IPS-NIHi11 (cell line): Measurements from ENCODE around the gene RTL10.
A peak's percentile ranks its signal among the peaks of the same experiment; 100 is the strongest.

Experiments used
- DNase-seq: peaks from one replicate; pipeline ENCODE4 v3.0.0; 2012; ENCODE audit warnings: mixed read lengths, low spot score

The RTL10 gene

DNA sequence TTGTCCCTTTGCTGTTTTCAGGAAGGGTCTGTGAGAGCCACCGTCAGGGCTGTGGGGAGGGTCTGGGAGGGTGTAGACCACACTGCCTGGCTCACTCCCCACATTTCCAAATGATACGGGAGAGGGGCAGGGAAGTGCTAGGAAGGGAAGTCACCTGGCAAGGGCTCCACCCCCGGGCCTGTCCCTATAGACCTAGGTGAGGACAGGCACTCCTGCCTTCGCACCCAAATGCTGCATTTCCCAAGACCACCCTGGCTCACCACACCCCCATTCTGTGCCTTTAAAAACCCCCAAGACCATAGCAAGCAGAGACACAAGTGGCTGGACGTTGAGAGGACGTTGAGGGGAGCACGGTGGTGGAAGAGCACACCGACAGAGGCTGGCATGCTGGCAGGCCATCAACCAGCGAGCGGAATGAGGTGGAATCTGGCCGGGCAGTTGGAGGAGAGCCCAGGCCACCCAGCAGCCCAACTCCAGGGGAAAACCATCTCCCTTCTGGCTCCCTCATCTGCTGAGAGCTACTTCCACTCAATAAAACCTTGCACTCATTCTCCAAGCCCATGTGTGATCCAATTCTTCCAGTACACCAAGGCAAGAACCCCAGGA is 45.7 kb downstream of the RTL10 start:
- DNase-seq, result no peak

DNA sequence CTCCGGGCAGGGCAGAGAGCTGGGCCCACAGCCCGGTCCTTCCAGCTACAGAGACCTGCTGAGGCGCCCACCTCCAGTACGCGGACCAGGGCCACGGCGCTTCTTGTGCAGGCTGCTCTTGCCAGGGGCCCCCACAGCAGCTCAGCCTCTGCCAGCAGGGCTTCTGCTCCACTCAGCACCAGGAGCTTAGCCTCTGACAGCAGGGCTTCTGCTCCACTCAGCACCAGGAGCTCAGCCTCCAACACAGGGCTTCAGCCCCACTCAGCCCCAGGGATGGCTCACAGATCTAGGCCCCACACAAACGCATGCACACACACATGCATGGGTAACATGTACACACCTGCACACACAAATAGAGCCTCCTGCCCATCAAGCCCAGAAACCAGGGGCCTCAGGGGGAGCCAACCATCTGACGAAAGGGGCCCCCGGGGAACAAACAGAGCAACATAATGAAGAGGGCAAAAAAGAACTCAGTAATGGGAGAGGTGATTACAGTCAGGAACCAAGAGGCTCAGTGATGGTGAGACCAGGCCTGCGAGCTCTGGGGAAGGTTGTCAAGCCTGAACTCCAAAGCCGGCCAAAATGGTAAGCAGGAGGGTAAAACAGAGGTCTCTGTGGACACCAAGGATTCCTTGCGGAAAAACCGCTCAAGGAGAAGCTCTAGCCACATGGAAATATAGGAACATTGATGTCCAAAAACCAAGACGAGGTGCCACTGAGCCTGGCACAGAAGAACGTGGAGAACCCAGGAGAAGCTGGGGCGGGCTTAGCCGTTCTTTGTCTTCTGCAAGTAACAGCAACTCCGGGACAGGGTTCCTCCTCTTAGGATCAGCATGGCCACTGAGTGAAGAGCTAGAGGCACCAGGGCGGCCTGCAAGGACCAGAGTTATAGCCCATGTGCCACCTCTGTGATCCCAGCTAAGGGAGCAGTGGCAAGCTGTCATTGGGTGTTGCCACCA is 46.5 kb downstream of the RTL10 start:
- no peak for DNase-seq

DNA sequence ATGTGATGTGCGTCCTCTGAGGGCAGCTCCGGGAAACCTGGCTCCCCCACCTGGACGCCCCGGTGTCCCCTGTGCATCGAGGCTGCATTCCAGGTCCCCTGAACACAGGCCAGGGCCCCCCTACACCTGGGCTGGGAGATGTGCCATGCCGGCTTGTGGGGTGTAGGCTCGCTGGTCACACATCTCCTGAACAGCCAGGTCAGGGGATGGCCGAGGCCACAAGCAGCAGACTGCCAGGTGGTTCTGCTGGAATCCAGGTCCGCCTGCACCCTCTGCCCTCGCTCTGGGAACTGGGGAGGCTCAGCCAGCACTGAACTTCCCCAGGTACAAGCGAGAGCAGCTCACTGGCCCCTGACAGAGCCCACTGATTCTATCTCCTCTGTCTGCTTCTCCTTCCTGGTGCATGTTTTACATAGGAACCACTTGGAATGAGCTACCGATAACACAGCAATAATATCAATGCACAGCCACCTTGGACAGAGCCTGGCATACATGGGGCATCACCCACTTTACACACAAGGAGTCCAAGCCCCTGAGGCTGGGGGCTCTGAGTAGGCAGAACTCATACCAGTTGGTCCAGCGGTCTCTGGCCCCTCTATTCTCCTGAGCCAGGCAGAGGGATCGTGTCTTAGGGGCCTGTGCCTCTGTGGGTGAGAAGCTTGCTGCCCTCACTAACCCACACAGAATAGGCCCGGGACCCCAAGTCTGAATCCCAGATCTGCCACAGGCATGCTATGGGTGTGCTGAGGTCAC is 47.3 kb downstream of the RTL10 start:
- DNase-seq, result no peak

DNA sequence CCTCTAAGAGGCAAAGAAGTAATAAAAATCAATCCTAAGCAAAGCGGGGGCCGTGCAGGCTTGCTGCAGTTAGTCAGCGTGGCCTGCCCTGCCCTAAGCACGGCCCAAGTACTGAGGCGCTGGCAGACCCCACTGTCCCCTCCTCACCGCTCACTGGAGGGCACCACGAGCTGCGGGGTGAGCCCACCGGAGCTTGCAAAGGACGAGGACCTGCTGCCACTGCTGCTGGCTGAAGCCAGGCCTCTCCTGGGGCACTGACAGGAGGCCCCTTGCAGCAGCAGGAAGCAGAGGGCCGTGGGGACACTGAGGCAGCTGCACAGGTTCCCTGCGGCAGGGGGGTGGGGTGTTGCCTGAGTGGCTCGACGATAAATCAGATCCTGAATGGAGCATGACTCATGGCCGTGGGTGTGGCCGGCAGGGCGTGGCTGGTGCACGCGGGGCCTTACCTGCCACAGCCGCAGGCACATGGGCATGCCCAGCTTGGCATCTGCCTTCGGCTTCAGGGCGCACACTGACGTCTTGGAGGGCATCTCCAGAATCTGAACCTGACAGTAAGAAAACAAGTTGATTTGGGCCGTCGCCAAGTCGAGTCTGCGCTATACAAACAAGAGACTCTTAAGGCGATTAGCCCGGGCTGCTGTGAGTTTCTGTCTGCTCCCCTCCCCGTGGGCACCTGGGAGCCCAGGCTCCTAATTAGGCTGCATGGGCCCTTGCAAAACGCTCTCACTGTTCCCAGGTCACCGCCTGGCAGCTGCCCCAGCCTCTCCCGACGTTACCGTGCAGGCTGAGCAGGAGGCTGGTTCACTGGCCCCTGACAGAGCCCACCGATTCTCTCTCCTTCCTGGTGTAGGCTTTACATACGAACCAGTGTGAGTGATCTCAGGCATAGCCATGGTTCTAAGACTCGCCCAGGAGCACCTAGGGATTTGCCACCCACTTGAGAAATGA is 48.2 kb downstream of the RTL10 start:
- DNase-seq, result peak; percentile 62

DNA sequence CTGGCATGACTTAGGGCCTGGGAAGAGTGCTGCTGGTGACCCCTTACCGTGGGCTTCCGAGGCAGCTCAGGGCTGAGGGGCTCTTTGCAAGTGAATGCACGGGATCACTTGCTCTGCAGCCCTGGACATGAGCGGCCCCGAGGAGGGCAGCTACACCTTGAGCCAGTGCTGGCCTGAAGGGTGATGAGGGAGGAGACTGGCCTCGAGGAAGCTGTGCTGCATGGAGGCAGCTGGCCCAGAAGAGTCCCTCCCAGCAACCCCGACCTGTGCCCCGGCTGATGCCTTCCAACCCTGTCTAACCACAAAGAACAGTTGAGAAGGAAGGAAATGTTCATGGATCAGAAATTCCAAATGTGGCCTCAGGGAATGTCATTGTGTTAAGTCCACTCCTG is 48.9 kb downstream of the RTL10 start:
- no peak for DNase-seq
